ENCODE results near the gene SEMG1. TPM values are rescaled to one million over a fixed set of nuclear protein-coding genes. Genes with fewer than 3 reads are reported as not detected.

Gene SEMG1
- total and polyA plus RNA-seq, 2 experiments from 2014 or later: not detected

DNA sequence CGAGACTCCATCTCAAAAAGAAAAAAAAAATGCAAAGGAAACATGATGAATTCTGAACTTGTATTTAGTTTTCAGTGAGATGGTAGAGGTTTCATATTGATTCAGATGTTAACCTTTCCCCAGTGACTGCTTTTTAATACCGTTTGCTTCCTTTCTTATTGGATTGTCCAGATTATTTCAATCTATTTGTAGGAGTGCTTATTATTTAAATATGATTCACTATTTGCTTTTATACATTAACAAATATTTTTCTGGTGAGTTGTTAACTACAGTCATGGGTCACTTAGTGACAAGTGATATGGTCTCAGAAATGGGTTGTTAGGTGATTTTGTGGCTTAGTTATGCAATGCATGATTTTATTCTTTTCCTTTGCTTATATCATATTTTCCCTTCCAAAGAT lies 23.7 kb upstream of the SEMG1 start:
- Histone ChIP-seq H3K79me2 (no peaks in the 10 kb centered on the region), H3K9me2 (replicated peaks; ENCODE audit: insufficient read depth) (no peaks in the 10 kb centered on the region), H3K9me3 (ENCODE audit: low read depth) (no peaks in the 10 kb centered on the region), H2AFZ (no peak overlapping the region), H4K20me1 (ENCODE audit: insufficient read depth, poor library complexity, severe bottlenecking) (no peaks in the 10 kb centered on the region), H3K4me3 (no peak overlapping the region), H3K27me3 (no peaks in the 10 kb centered on the region), H3K27ac (no peak overlapping the region), H3K4me1 (ENCODE audit: insufficient read depth) (no peaks in the 10 kb centered on the region), H3K36me3 (replicated peaks; ENCODE audit: insufficient read depth, low read depth) (no peaks in the 10 kb centered on the region), H3K4me2 (no peak overlapping the region)
- TF ChIP-seq EZH2phosphoT487 (IDR thresholded peaks at IDR 0.05; ENCODE audit: low read depth, severe bottlenecking, unreplicated experiment) (no peak), EZH2 (IDR thresholded peaks at IDR 0.05; ENCODE audit: borderline replicate concordance) (no peak), CTCF (IDR thresholded peaks at IDR 0.05; ENCODE audit: poor library complexity) (no peak)
- DNase-seq (ENCODE audit: low spot score): no peak
- 100% methylated on average over 2 of the region's 2 CpGs for WGBS (ENCODE audit: low lambda C conversion rate, missing lambda C conversion rate)

GRCh38 chr20:45187693-45188092 lies 19.1 kb upstream of the SEMG1 start:
- H3K4me2 ChIP-seq: no peak overlapping the region
- no peak for TF ChIP-seq EZH2 (IDR thresholded peaks at IDR 0.05; ENCODE audit: borderline replicate concordance)
- no peak for TF ChIP-seq EZH2phosphoT487 (IDR thresholded peaks at IDR 0.05; ENCODE audit: low read depth, severe bottlenecking, unreplicated experiment)
- no peak for TF ChIP-seq CTCF (IDR thresholded peaks at IDR 0.05; ENCODE audit: poor library complexity)
- no peak overlapping the region for H3K4me3 ChIP-seq
- WGBS (ENCODE audit: low lambda C conversion rate, missing lambda C conversion rate): 80% methylated on average over 2 of the region's 2 CpGs
- no peak for DNase-seq (ENCODE audit: low spot score)
- no peaks in the 10 kb centered on the region for H4K20me1 ChIP-seq (ENCODE audit: insufficient read depth, poor library complexity, severe bottlenecking)
- H3K36me3 ChIP-seq (replicated peaks; ENCODE audit: insufficient read depth, low read depth): no peaks in the 10 kb centered on the region
- no peaks in the 10 kb centered on the region for H3K9me3 ChIP-seq (ENCODE audit: low read depth)
- H3K79me2 ChIP-seq: no peaks in the 10 kb centered on the region
- H3K27me3 ChIP-seq: no peaks in the 10 kb centered on the region
- H3K27ac ChIP-seq: no peak overlapping the region
- H2AFZ ChIP-seq: no peak overlapping the region
- H3K9me2 ChIP-seq (replicated peaks; ENCODE audit: insufficient read depth): no peaks in the 10 kb centered on the region
- H3K4me1 ChIP-seq (ENCODE audit: insufficient read depth): no peaks in the 10 kb centered on the region

DNA sequence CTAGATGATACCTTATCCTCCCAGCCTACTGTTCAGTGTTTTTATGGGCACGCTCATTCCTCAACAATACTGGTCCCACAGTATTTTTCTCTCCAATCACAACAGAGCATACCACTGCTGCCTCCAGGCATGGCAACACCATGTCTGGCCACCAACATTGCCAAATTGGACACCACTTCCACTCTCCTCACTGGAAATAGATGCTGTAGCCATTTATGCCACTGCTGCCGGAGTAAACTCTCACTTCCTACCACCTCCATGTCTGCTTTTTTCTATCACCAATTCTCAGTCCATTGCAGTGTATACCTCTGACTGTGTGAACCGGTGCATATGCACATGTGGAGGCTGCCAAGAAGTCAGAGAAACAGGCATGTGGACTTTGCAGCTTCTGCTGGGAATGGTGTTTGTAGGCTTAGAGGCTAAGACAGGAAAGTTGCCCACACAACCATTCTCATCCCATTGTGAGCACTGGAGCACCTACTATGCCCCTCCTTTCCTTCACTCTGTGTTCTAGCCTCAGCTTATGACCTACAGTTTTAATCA lies 17.7 kb upstream of the SEMG1 start:
- no peaks in the 10 kb centered on the region for H3K36me3 ChIP-seq (replicated peaks; ENCODE audit: insufficient read depth, low read depth)
- TF ChIP-seq CTCF (IDR thresholded peaks at IDR 0.05; ENCODE audit: poor library complexity) (no peak), EZH2 (IDR thresholded peaks at IDR 0.05; ENCODE audit: borderline replicate concordance) (no peak), EZH2phosphoT487 (IDR thresholded peaks at IDR 0.05; ENCODE audit: low read depth, severe bottlenecking, unreplicated experiment) (no peak)
- no peaks in the 10 kb centered on the region for H3K4me1 ChIP-seq (ENCODE audit: insufficient read depth)
- H3K4me3 ChIP-seq: no peak overlapping the region
- no peaks in the 10 kb centered on the region for H3K79me2 ChIP-seq
- no peak for DNase-seq (ENCODE audit: low spot score)
- H2AFZ ChIP-seq: no peak overlapping the region
- WGBS (ENCODE audit: low lambda C conversion rate, missing lambda C conversion rate): 100% methylated on average over 3 of the region's 3 CpGs
- H3K9me3 ChIP-seq (ENCODE audit: low read depth): no peaks in the 10 kb centered on the region
- no peak overlapping the region for H3K27ac ChIP-seq
- no peak overlapping the region for H3K4me2 ChIP-seq
- H4K20me1 ChIP-seq (ENCODE audit: insufficient read depth, poor library complexity, severe bottlenecking): no peaks in the 10 kb centered on the region
- no peaks in the 10 kb centered on the region for H3K9me2 ChIP-seq (replicated peaks; ENCODE audit: insufficient read depth)
- no peaks in the 10 kb centered on the region for H3K27me3 ChIP-seq

- H3K4me1 ChIP-seq (ENCODE audit: insufficient read depth): no peaks in the 10 kb centered on the region
Observed at GRCh38 chr20:45189861-45190260, 17.0 kb upstream of the SEMG1 start.

More at GRCh38 chr20:45189861-45190260, 17.0 kb upstream of the SEMG1 start:
- WGBS (ENCODE audit: low lambda C conversion rate, missing lambda C conversion rate): 89% methylated on average over 3 of the region's 3 CpGs
- H2AFZ ChIP-seq: no peak overlapping the region
- no peak overlapping the region for H3K27ac ChIP-seq
- DNase-seq (ENCODE audit: low spot score): no peak
- H3K36me3 ChIP-seq (replicated peaks; ENCODE audit: insufficient read depth, low read depth): no peaks in the 10 kb centered on the region
- no peak overlapping the region for H3K4me3 ChIP-seq
- H3K27me3 ChIP-seq: no peaks in the 10 kb centered on the region
- no peak for TF ChIP-seq EZH2 (IDR thresholded peaks at IDR 0.05; ENCODE audit: borderline replicate concordance)
- no peak for TF ChIP-seq EZH2phosphoT487 (IDR thresholded peaks at IDR 0.05; ENCODE audit: low read depth, severe bottlenecking, unreplicated experiment)
- no peak for TF ChIP-seq CTCF (IDR thresholded peaks at IDR 0.05; ENCODE audit: poor library complexity)
- no peaks in the 10 kb centered on the region for H4K20me1 ChIP-seq (ENCODE audit: insufficient read depth, poor library complexity, severe bottlenecking)
- H3K4me2 ChIP-seq: no peak overlapping the region
- H3K79me2 ChIP-seq: no peaks in the 10 kb centered on the region
- no peaks in the 10 kb centered on the region for H3K9me2 ChIP-seq (replicated peaks; ENCODE audit: insufficient read depth)
- H3K9me3 ChIP-seq (ENCODE audit: low read depth): no peaks in the 10 kb centered on the region
